Kasumi-1 (cell line): ENCODE data around the gene DYSF.

ENCODE experiments used
- DNase-seq, 2 experiments: peaks; one replicate each; lab custom pipeline; 2025; lab: John Stamatoyannopoulos, UW

DYSF gene

GRCh38 chr2:71706836-71707235 is 253.5 kb downstream of the DYSF start:
- no peak for DNase-seq

- no peak for DNase-seq
Observed at GRCh38 chr2:71710367-71711132, 257.2 kb downstream of the DYSF start.

GRCh38 chr2:71711133-71711855 is 257.9 kb downstream of the DYSF start:
- no peak for DNase-seq

GRCh38 chr2:71712158-71712818 is 258.9 kb downstream of the DYSF start:
- DNase-seq: no peak

- DNase-seq: no peak
Observed at GRCh38 chr2:71713581-71714580, 260.5 kb downstream of the DYSF start.

- no peak for DNase-seq
Observed at GRCh38 chr2:71714601-71715240, 261.4 kb downstream of the DYSF start.

- no peak for DNase-seq
Observed at GRCh38 chr2:71715241-71715750, 261.9 kb downstream of the DYSF start.

GRCh38 chr2:71715951-71716696 is 262.8 kb downstream of the DYSF start:
- no peak for DNase-seq

GRCh38 chr2:71716697-71717624 is 263.6 kb downstream of the DYSF start:
- no peak for DNase-seq

GRCh38 chr2:71718686-71719085 is 265.3 kb downstream of the DYSF start:
- no peak for DNase-seq

GRCh38 chr2:71719520-71720282 is 266.3 kb downstream of the DYSF start:
- DNase-seq: no peak

- no peak for DNase-seq
Observed at GRCh38 chr2:71720283-71720560, 266.9 kb downstream of the DYSF start.

- DNase-seq: no peak
Observed at GRCh38 chr2:71720596-71721361, 267.4 kb downstream of the DYSF start.

GRCh38 chr2:71721362-71721665 is 268.0 kb downstream of the DYSF start:
- DNase-seq: no peak

- no peak for DNase-seq
Observed at GRCh38 chr2:71721669-71722068, 268.3 kb downstream of the DYSF start.

- no peak for DNase-seq
Observed at GRCh38 chr2:71722286-71722685, 268.9 kb downstream of the DYSF start.

- DNase-seq: no peak
Observed at GRCh38 chr2:71724793-71725192, 271.4 kb downstream of the DYSF start.

- no peak for DNase-seq
Observed at GRCh38 chr2:71725836-71726235, 272.5 kb downstream of the DYSF start.
